H1 (cell line): ENCODE data around the gene OASL. TPM values are rescaled to one million over a fixed set of nuclear protein-coding genes. Genes with fewer than 3 reads are reported as not detected.

Experiments
- CTCF ChIA-PET: fragments of 300-600 bp; sonication (Branson Sonifier 250); formaldehyde crosslinking; loops from one replicate; lab custom pipeline; 2021; ENCODE audit not compliant: partially characterized antibody; lab: Charles Lee
- POLR2A ChIA-PET: fragments of 300-600 bp; sonication (Branson Sonifier 250); formaldehyde crosslinking; loops from one replicate; lab custom pipeline; 2021; ENCODE audit warnings: inconsistent platforms; ENCODE audit not compliant: partially characterized antibody; lab: Charles Lee
- DNase-seq, 2 experiments: peaks; one replicate each; pipeline versions ENCODE4 v3.0.0 to v3.0.0-alpha.2; 2010 to 2022; ENCODE audit warnings: low spot score in 2 of 2, low read depth in 1 of 2, mixed read lengths in 1 of 2
- FAIRE-seq: peaks from 2 replicates; lab custom pipeline; 2011; peaks lifted over from hg19 to GRCh38; lab: Jason Lieb, UNC
- H2AFZ ChIP-seq: 2 replicates; pipeline ENCODE4 v1.8.1; 2012; ENCODE audit warnings: low read length, inconsistent platforms
- H2AK5ac ChIP-seq: 2 replicates; pipeline ENCODE4 v1.6.1; 2013; ENCODE audit warnings: low read depth, low read length
- H2BK120ac ChIP-seq: replicated peaks from 2 replicates; pipeline ENCODE3; 2013; ENCODE audit warnings: low read depth, low read length, inconsistent platforms
- H2BK12ac ChIP-seq: 2 replicates; pipeline ENCODE4 v1.6.1; 2013; ENCODE audit warnings: low read depth, low read length
- H2BK15ac ChIP-seq: 2 replicates; pipeline ENCODE4 v1.6.1; 2013; ENCODE audit warnings: low read length
- H2BK20ac ChIP-seq: 2 replicates; pipeline ENCODE4 v1.6.1; 2013; ENCODE audit warnings: low read length
- H2BK5ac ChIP-seq: 2 replicates; pipeline ENCODE4 v1.6.1; 2013; ENCODE audit warnings: low read depth, low read length
- H3K14ac ChIP-seq: 2 replicates; pipeline ENCODE4 v1.6.1; 2013; ENCODE audit warnings: inconsistent platforms; ENCODE audit not compliant: insufficient read length
- H3K18ac ChIP-seq: 2 replicates; pipeline ENCODE4 v1.6.1; 2013; ENCODE audit warnings: low read length; ENCODE audit errors: extremely low read depth
- H3K23ac ChIP-seq: 2 replicates; pipeline ENCODE4 v1.6.1; 2013; ENCODE audit warnings: inconsistent platforms; ENCODE audit not compliant: insufficient read length
- H3K23me2 ChIP-seq: 2 replicates; pipeline ENCODE4 v1.6.1; 2013; ENCODE audit warnings: low read depth, low read length
- H3K27ac ChIP-seq: 2 replicates; pipeline ENCODE4 v1.6.1; 2011; ENCODE audit warnings: low read depth, low read length, inconsistent platforms
- H3K27me3 ChIP-seq, 4 experiments: replicated peaks in 1 of 4; 1 replicate in 1 of 4; 2 replicates in 3 of 4; pipeline versions ENCODE4 v1.6.1 to v1.8.1; 2011 to 2013; ENCODE audit warnings: low read length in 3 of 4, mild to moderate bottlenecking in 3 of 4, inconsistent platforms in 2 of 4, mixed read lengths in 2 of 4, moderate library complexity in 1 of 4; ENCODE audit not compliant: control insufficient read depth in 3 of 4, insufficient read depth in 3 of 4; ENCODE audit errors: extremely low read depth in 1 of 4
- H3K36me3 ChIP-seq, 4 experiments: 2 replicates each; pipeline versions ENCODE4 v1.6.1 to v1.8.1; 2011 to 2013; ENCODE audit warnings: mild to moderate bottlenecking in 4 of 4, low read length in 3 of 4, moderate library complexity in 2 of 4, control low read depth in 1 of 4, inconsistent platforms in 1 of 4; ENCODE audit not compliant: insufficient read depth in 4 of 4, control insufficient read depth in 2 of 4
- H3K4ac ChIP-seq: replicated peaks from 2 replicates; pipeline ENCODE3; 2013; ENCODE audit warnings: low read length, low read depth, mixed read lengths, inconsistent platforms; ENCODE audit not compliant: insufficient read length
- H3K4me1 ChIP-seq, 4 experiments: replicated peaks in 1 of 4; 1 replicate in 1 of 4; 2 replicates in 3 of 4; pipeline versions ENCODE4 v1.6.1 to v1.8.1; 2011 to 2013; ENCODE audit warnings: low read length in 3 of 4, inconsistent platforms in 2 of 4, mixed read lengths in 1 of 4; ENCODE audit not compliant: insufficient read depth in 4 of 4, control insufficient read depth in 3 of 4
- H3K4me2 ChIP-seq, 2 experiments: 2 replicates each; pipeline versions ENCODE4 v1.6.1 to v1.8.1; 2011 to 2013; ENCODE audit warnings: low read depth in 2 of 2, low read length in 2 of 2, control low read depth in 1 of 2, inconsistent platforms in 1 of 2, mild to moderate bottlenecking in 1 of 2; ENCODE audit not compliant: insufficient read depth in 1 of 2
- H3K4me3 ChIP-seq, 4 experiments: fragments of 200-600, 300-600 bp in 1 of 4; sonication (generic), shearing (Covaris generic), sonication (Bioruptor Twin) in 1 of 4; 2 replicates each; pipeline versions ENCODE4 v1.5.1 to v1.8.1; 2011 to 2016; ENCODE audit warnings: low read length in 4 of 4, low read depth in 3 of 4, control low read depth in 2 of 4, inconsistent platforms in 2 of 4, mild to moderate bottlenecking in 2 of 4, mixed read lengths in 1 of 4, moderate library complexity in 1 of 4; ENCODE audit not compliant: insufficient read depth in 2 of 4; ENCODE audit errors: extremely low read depth in 1 of 4
- H3K56ac ChIP-seq: replicated peaks from 2 replicates; pipeline ENCODE3; 2013; ENCODE audit warnings: low read depth, mild to moderate bottlenecking, mixed read lengths, low read length, inconsistent platforms; ENCODE audit not compliant: insufficient read length
- H3K79me1 ChIP-seq: 2 replicates; pipeline ENCODE4 v1.6.1; 2013; ENCODE audit warnings: low read depth, low read length, control low read depth
- H3K79me2 ChIP-seq, 2 experiments: 2 replicates each; pipeline versions ENCODE4 v1.6.1 to v1.8.1; 2012 to 2013; ENCODE audit warnings: low read length in 2 of 2, mild to moderate bottlenecking in 2 of 2, inconsistent platforms in 1 of 2; ENCODE audit not compliant: insufficient read depth in 2 of 2, control insufficient read depth in 1 of 2
- H3K9ac ChIP-seq, 4 experiments: replicated peaks in 1 of 4; 1 replicate in 1 of 4; 2 replicates in 3 of 4; pipeline versions ENCODE4 v1.6.1 to v1.8.1; 2011 to 2013; ENCODE audit warnings: low read depth in 3 of 4, low read length in 3 of 4, control low read depth in 2 of 4, mild to moderate bottlenecking in 2 of 4, moderate library complexity in 2 of 4, inconsistent platforms in 1 of 4; ENCODE audit errors: extremely low read depth in 1 of 4
- H3K9me3 ChIP-seq, 2 experiments: 2 replicates each; pipeline versions ENCODE4 v1.6.1 to v1.8.1; 2012 to 2013; ENCODE audit warnings: mild to moderate bottlenecking in 2 of 2, moderate library complexity in 2 of 2, control low read depth in 1 of 2, inconsistent platforms in 1 of 2, low read depth in 1 of 2, low read length in 1 of 2, mixed read lengths in 1 of 2; ENCODE audit not compliant: insufficient read depth in 2 of 2
- H4K20me1 ChIP-seq, 2 experiments: replicated peaks in 1 of 2; 2 replicates each; pipeline versions ENCODE3 to v1.8.1; 2011 to 2013; ENCODE audit warnings: inconsistent platforms in 2 of 2, low read length in 2 of 2, mild to moderate bottlenecking in 1 of 2; ENCODE audit not compliant: insufficient read depth in 2 of 2, control insufficient read depth in 1 of 2
- H4K5ac ChIP-seq: 2 replicates; pipeline ENCODE4 v1.6.1; 2013; ENCODE audit warnings: low read length, low read depth, mixed read lengths, inconsistent platforms; ENCODE audit not compliant: insufficient read length
- H4K8ac ChIP-seq: 2 replicates; pipeline ENCODE4 v1.8.0; 2013; ENCODE audit warnings: mild to moderate bottlenecking, moderate library complexity, low read length, inconsistent platforms; ENCODE audit not compliant: insufficient read depth; ENCODE audit errors: extremely low read depth
- H4K91ac ChIP-seq: replicated peaks from 2 replicates; pipeline ENCODE3; 2013; ENCODE audit warnings: low read length, mixed read lengths, inconsistent platforms; ENCODE audit not compliant: insufficient read length
- BRCA1 ChIP-seq: IDR thresholded peaks from 2 replicates; pipeline ENCODE4 v1.6.1; 2012; ENCODE audit warnings: low read depth, low read length, improper control_type of control experiment
- HDAC6 ChIP-seq: IDR thresholded peaks from one replicate; pipeline ENCODE4 v1.7.1; 2012; ENCODE audit warnings: low read depth, mild to moderate bottlenecking, inconsistent platforms, low read length, moderate library complexity
- SIN3A ChIP-seq, 2 experiments: IDR thresholded peaks in 1 of 2; conservative IDR thresholded peaks in 1 of 2; 2 replicates each; pipeline ENCODE4 v1.6.1; 2011 to 2012; ENCODE audit warnings: low read length in 2 of 2, improper control_type of control experiment in 1 of 2, low read depth in 1 of 2, mild to moderate bottlenecking in 1 of 2
- SRF ChIP-seq: IDR thresholded peaks from 2 replicates; pipeline ENCODE4 v1.6.1; 2011; ENCODE audit warnings: mild to moderate bottlenecking, low read depth, low read length, moderate library complexity
- WGBS, 2 experiments: shearing (Covaris generic) in 1 of 2; methylation state at CpG; one replicate each; pipeline versions ENCODE4 v1.1.6 to v1.1.7; 2013 to 2015; ENCODE audit warnings: low lambda C conversion rate in 2 of 2, mixed read lengths in 2 of 2, inconsistent platforms in 1 of 2, low coverage in 1 of 2, missing lambda C conversion rate in 1 of 2; ENCODE audit not compliant: insufficient replicate concordance in 2 of 2, insufficient coverage in 1 of 2, insufficient read length in 1 of 2; ENCODE audit errors: extremely low coverage in 1 of 2, missing lambda C conversion rate in 1 of 2; 5-methylcytosine and 5-hydroxymethylcytosine counted together
- polyA plus RNA-seq, 7 experiments: library from polyadenylated mRNA; depleted of rRNA in 3 of 7; stranded (reverse) in 5 of 7; unstranded in 2 of 7; fragments of >200 nt in 5 of 7; fragments of 200-250 nt in 2 of 7; gene quantifications; 1 replicate in 5 of 7; 2 replicates in 1 of 7; 4 replicates in 1 of 7; pipeline versions ENCODE4 v1.2.1 to v1.2.3, GENCODE V29; 2011 to 2013; ENCODE audit warnings: missing spikeins in 2 of 7, mixed read lengths in 2 of 7
- total RNA-seq: library from RNA; stranded (reverse); fragmentation: NEBNext Ultra II Directional; extraction: Animal tissue kit (Norgen Biotek cat#: 25700); gene quantifications from 2 replicates; pipeline ENCODE4 v1.2.1, GENCODE V29; 2021

The OASL gene
- total and polyA plus RNA-seq, 2 of the 8 experiments (the other 6 are each of a cell fraction or from before 2014, with no cell fraction given): not detected

- Histone ChIP-seq H4K20me1 (peaks cover 0 to 5% of the 10 kb centered on the region in 2 experiments), H3K9me3 (no peaks in the 10 kb centered on the region), H2AK5ac (0 out of 2 replicates have a peak overlapping the region, but pooled peaks have one; percentile 39), H3K4me2 (no peak overlapping the region), H2BK20ac (no peak overlapping the region), H4K5ac (no peak overlapping the region), H3K4ac (no peak overlapping the region), H2BK15ac (0 out of 2 replicates have a peak overlapping the region, but pooled peaks have one; percentile 61), H3K79me1 (no peaks in the 10 kb centered on the region), H3K36me3 (no peaks in the 10 kb centered on the region; a peak in 1 of 8 replicates), H3K4me1 (peaks cover 2 to 6% (median 3%) of the 10 kb centered on the region in 4 experiments; a peak in 6 of 7 replicates), H3K14ac (no peak overlapping the region), H3K79me2 (no peaks in the 10 kb centered on the region), H2BK120ac (no peak overlapping the region), H2BK12ac (peak overlapping the region; percentile 17; the same call in 1 of the 2 replicates), H4K91ac (no peak overlapping the region), H3K27me3 (no peaks in the 10 kb centered on the region), H3K27ac (no peak overlapping the region), H3K4me3 (no peak overlapping the region), H3K23ac (no peak overlapping the region), H3K9ac (no peak overlapping the region), H2BK5ac (no peak overlapping the region), H4K8ac (no peak overlapping the region), H3K23me2 (peaks cover 16% of the 10 kb centered on the region; the same call in 1 of the 2 replicates), H2AFZ (no peak overlapping the region), H3K56ac (no peak overlapping the region), H3K18ac (no peak overlapping the region)
- TF ChIP-seq SRF: no peak
- TF ChIP-seq BRCA1: no peak
- no peak for TF ChIP-seq HDAC6
- no peak for TF ChIP-seq SIN3A (conservative IDR thresholded peaks at IDR 0.05 in 1 of 2, IDR thresholded peaks at IDR 0.05 in 1 of 2; ENCODE audit: low read depth in 1 of 2, low read length in 2 of 2)
- POLR2A ChIA-PET: interaction anchor here (0.6 to 2.8 kb wide), 4 partner anchors 15 to 1163 kb away, joined by 3 to 8 read pairs (median 4); partner anchors contain the start of gene HNF1A
- CTCF ChIA-PET: interaction anchor here (0.5 to 2.7 kb wide), 3 partner anchors 9 to 151 kb away, joined by 3 to 9 read pairs (median 8); no protein-coding TSS in a partner anchor
- FAIRE-seq: no peak
- DNase-seq: no peak
- 92% methylated on average over 9 of the region's 11 CpGs; no CpG with 5 or more reads in 1 of the 2 experiments for WGBS, 2 experiments
Observed at GRCh38 chr12:120996133-120996746, 42.8 kb downstream of the OASL start.
